HepG2 (cell line): ENCODE measurements around the gene MTHFS. TPM values are rescaled to one million over a fixed set of nuclear protein-coding genes. Genes with fewer than 3 reads are reported as not detected.

Experiments
- ADNP ChIP-seq: sonication (generic); formaldehyde crosslinking; IDR thresholded peaks from 2 replicates; pipeline ENCODE4 v1.4.0; 2020; ENCODE audit warnings: missing genetic modification reagents
- ARID4A ChIP-seq: sonication (generic); formaldehyde crosslinking; IDR thresholded peaks from 2 replicates; pipeline ENCODE4 v1.5.0; 2020; ENCODE audit warnings: mild to moderate bottlenecking, missing genetic modification reagents, borderline replicate concordance
- ELK4 ChIP-seq: sonication (generic); formaldehyde crosslinking; IDR thresholded peaks from 2 replicates; pipeline ENCODE4 v1.9.0; 2021; ENCODE audit warnings: missing genetic modification reagents, borderline replicate concordance
- FOXA1 ChIP-seq, 2 experiments: fragments of 450-650 bp in 1 of 2; sonication (generic) in 1 of 2; formaldehyde crosslinking in 1 of 2; IDR thresholded peaks; 2 replicates each; pipeline versions ENCODE4 v1.4.0 to v1.6.1; 2016 to 2020; ENCODE audit warnings: missing genetic modification reagents in 1 of 2
- FOXM1 ChIP-seq: sonication (generic); formaldehyde crosslinking; IDR thresholded peaks from 2 replicates; pipeline ENCODE4 v1.5.0; 2020; ENCODE audit warnings: missing genetic modification reagents
- IRF2 ChIP-seq: IDR thresholded peaks from 2 replicates; pipeline ENCODE4 v1.6.1; 2018; ENCODE audit warnings: missing genetic modification reagents, missing compliant biosample characterization
- MED1 ChIP-seq: sonication (generic); formaldehyde crosslinking; IDR thresholded peaks from 2 replicates; pipeline ENCODE4 v1.4.0; 2020; ENCODE audit warnings: missing genetic modification reagents
- MNT ChIP-seq: fragments of 450-650 bp; IDR thresholded peaks from 2 replicates; pipeline ENCODE4 v1.6.1; 2016
- NCOA2 ChIP-seq: sonication (generic); formaldehyde crosslinking; IDR thresholded peaks from 2 replicates; pipeline ENCODE4 v1.8.0; 2022; ENCODE audit warnings: inconsistent platforms
- ZBTB20 ChIP-seq: sonication (generic); formaldehyde crosslinking; IDR thresholded peaks from 2 replicates; pipeline ENCODE4 v1.8.1; 2023; ENCODE audit warnings: missing genetic modification reagents, low read depth, mild to moderate bottlenecking, borderline replicate concordance
- ZBTB3 ChIP-seq: sonication (generic); formaldehyde crosslinking; IDR thresholded peaks from 2 replicates; pipeline ENCODE4 v1.4.0; 2020; ENCODE audit warnings: low read depth, mild to moderate bottlenecking, moderate library complexity, missing genetic modification reagents, borderline replicate concordance
- ZNF18 ChIP-seq: sonication (generic); formaldehyde crosslinking; IDR thresholded peaks from 2 replicates; pipeline ENCODE4 v1.8.0; 2022; ENCODE audit warnings: mild to moderate bottlenecking, missing genetic modification reagents; ENCODE audit not compliant: insufficient replicate concordance
- ZNF770 ChIP-seq: sonication (generic); formaldehyde crosslinking; IDR thresholded peaks from 2 replicates; pipeline ENCODE4 v1.5.0; 2020; ENCODE audit warnings: mild to moderate bottlenecking, missing genetic modification reagents
- ZSCAN21 ChIP-seq: sonication (generic); formaldehyde crosslinking; IDR thresholded peaks from 2 replicates; pipeline ENCODE4 v1.8.0; 2022; ENCODE audit warnings: mild to moderate bottlenecking, missing genetic modification reagents, moderate library complexity, borderline replicate concordance
- polyA plus RNA-seq, 8 experiments: library from polyadenylated mRNA; depleted of rRNA in 3 of 8; stranded (reverse) in 7 of 8; unstranded in 1 of 8; fragments of >200 nt; fragmentation: Illumina TruSeq in 4 of 8; extraction: Trizol in 4 of 8; gene quantifications; 2 replicates each; pipeline versions ENCODE4 v1.2.1 to v1.2.3, GENCODE V29; 2011 to 2016; ENCODE audit warnings: low read depth in 4 of 8, missing spikeins in 1 of 8, mixed read lengths in 1 of 8; ENCODE audit not compliant: insufficient read depth in 1 of 8
- total RNA-seq, 5 experiments: library from RNA; depleted of rRNA; stranded (reverse); fragments of >200 nt; fragmentation: Illumina TruSeq; extraction: Trizol; gene quantifications; 2 replicates each; pipeline ENCODE4 v1.2.3, GENCODE V29; 2016; ENCODE audit warnings: low read depth in 1 of 5

Gene MTHFS
- total and polyA plus RNA-seq, 2 of the 13 experiments (the other 11 are each of a cell fraction or from before 2014, with no cell fraction given), result 37.0 to 49.7 TPM

GRCh38 chr15:79896634-79897379 is at the start of gene MTHFS (continued):
- TF ChIP-seq MED1 (CRISPR knock-in tag) (peak; percentile 77), FOXA1 (IDR thresholded peaks at IDR 0.05) (no peak), FOXA1 (CRISPR knock-in tag; IDR thresholded peaks at IDR 0.05) (peak; percentile 24), ZNF18 (CRISPR knock-in tag) (peak; percentile 68), ARID4A (peak; percentile 84), MNT (no peak), ZNF770 (peak; percentile 69), IRF2 (CRISPR knock-in tag) (peak; percentile 17; the same call in 1 of the 2 replicates), ZSCAN21 (CRISPR knock-in tag) (peak; percentile 94), ELK4 (CRISPR knock-in tag) (peak; percentile 72; the same call in 1 of the 2 replicates), FOXM1 (CRISPR knock-in tag) (peak; percentile 65; the same call in 1 of the 2 replicates), ZBTB20 (no peak), NCOA2 (peak; percentile 47; the same call in 1 of the 2 replicates), ZBTB3 (CRISPR knock-in tag) (peak; percentile 86), ADNP (CRISPR knock-in tag) (peak; percentile 40; the same call in 1 of the 2 replicates)
